A673 (cell line): Measurements from ENCODE around the gene GNPDA2. TPM values are rescaled to one million over a fixed set of nuclear protein-coding genes. Genes with fewer than 3 reads are reported as not detected.

Source experiments
- BruUV-seq: library from RNA; stranded (reverse); fragments of 400-500 nt; replicated peaks from 2 replicates; lab custom pipeline; 2021; lab: Mats Ljungman, UMichigan
- CTCF ChIA-PET: fragments of 300-600 bp; sonication (Branson Sonifier 250); formaldehyde crosslinking; loops from one replicate; lab custom pipeline; 2022; ENCODE audit warnings: antibody characterized with exemption; lab: Charles Lee
- POLR2A ChIA-PET: fragments of 300-600 bp; sonication (Branson Sonifier 250); formaldehyde crosslinking; loops from one replicate; lab custom pipeline; 2022; ENCODE audit warnings: antibody characterized with exemption; ENCODE audit not compliant: low non-redundant PET; lab: Charles Lee
- DNase-seq: peaks from one replicate; pipeline ENCODE4 v3.0.0-alpha.2; 2015; ENCODE audit warnings: low spot score
- H3K27ac ChIP-seq: fragments of 200-600 bp; sonication (generic); 2 replicates; pipeline ENCODE4 v1.5.1; 2016; ENCODE audit warnings: mixed run types, low read depth, mild to moderate bottlenecking, mixed read lengths, antibody characterized with exemption, low read length; ENCODE audit not compliant: poor library complexity, severe bottlenecking
- H3K27me3 ChIP-seq: fragments of 200-600 bp; sonication (generic); replicated peaks from 2 replicates; pipeline ENCODE4 v1.6.1; 2017; ENCODE audit warnings: mixed run types, low read depth, mild to moderate bottlenecking, mixed read lengths, antibody characterized with exemption, low read length; ENCODE audit not compliant: insufficient read depth, poor library complexity
- H3K36me3 ChIP-seq: fragments of 200-600 bp; sonication (generic); 2 replicates; pipeline ENCODE4 v1.6.1; 2016; ENCODE audit warnings: mixed run types, mild to moderate bottlenecking, mixed read lengths, antibody characterized with exemption, low read length; ENCODE audit not compliant: insufficient read depth, poor library complexity, severe bottlenecking
- H3K4me1 ChIP-seq: fragments of 200-600 bp; sonication (generic); 2 replicates; pipeline ENCODE4 v1.6.1; 2017; ENCODE audit warnings: mixed run types, mild to moderate bottlenecking, mixed read lengths, antibody characterized with exemption, low read length; ENCODE audit not compliant: insufficient read depth, poor library complexity, severe bottlenecking
- H3K4me3 ChIP-seq: fragments of 200-600 bp; sonication (generic); 2 replicates; pipeline ENCODE4 v1.5.1; 2016; ENCODE audit warnings: low read depth, mixed run types, mild to moderate bottlenecking, mixed read lengths, low read length; ENCODE audit not compliant: poor library complexity, severe bottlenecking
- H3K9me3 ChIP-seq: fragments of 200-600 bp; sonication (generic); 2 replicates; pipeline ENCODE4 v1.6.1; 2016; ENCODE audit warnings: mixed run types, low read depth, mild to moderate bottlenecking, mixed read lengths, antibody characterized with exemption, low read length; ENCODE audit not compliant: poor library complexity, severe bottlenecking
- EZH2 ChIP-seq: fragments of 200-600 bp; sonication (generic); IDR thresholded peaks from 2 replicates; pipeline ENCODE4 v1.6.1; 2017; ENCODE audit warnings: borderline replicate concordance, low read depth, mild to moderate bottlenecking, mixed read lengths, antibody characterized with exemption, low read length; ENCODE audit not compliant: poor library complexity, severe bottlenecking
- intact Hi-C: fragments of 100-400 bp; cut with micrococcal nuclease; formaldehyde crosslinking; loops from one replicate; pipeline ENCODE4 v1.10.0; 2022; ENCODE audit not compliant: unreplicated experiment
- total RNA-seq: library from RNA; stranded (reverse); gene quantifications from 2 replicates; pipeline ENCODE4 v1.2.3, GENCODE V29; 2021
- TF ChIP-seq, protein P1 (sequence below): fragments of 300-800, 200-600 bp; sonication (generic); conservative IDR thresholded peaks from 2 replicates; pipeline ENCODE4 v1.5.1; 2017; ENCODE audit warnings: low read depth, mild to moderate bottlenecking, antibody characterized with exemption, low read length, moderate library complexity, mixed read lengths

The GNPDA2 gene
- total RNA-seq, 1 experiment from 2014 or later: 27.8 TPM

DNA sequence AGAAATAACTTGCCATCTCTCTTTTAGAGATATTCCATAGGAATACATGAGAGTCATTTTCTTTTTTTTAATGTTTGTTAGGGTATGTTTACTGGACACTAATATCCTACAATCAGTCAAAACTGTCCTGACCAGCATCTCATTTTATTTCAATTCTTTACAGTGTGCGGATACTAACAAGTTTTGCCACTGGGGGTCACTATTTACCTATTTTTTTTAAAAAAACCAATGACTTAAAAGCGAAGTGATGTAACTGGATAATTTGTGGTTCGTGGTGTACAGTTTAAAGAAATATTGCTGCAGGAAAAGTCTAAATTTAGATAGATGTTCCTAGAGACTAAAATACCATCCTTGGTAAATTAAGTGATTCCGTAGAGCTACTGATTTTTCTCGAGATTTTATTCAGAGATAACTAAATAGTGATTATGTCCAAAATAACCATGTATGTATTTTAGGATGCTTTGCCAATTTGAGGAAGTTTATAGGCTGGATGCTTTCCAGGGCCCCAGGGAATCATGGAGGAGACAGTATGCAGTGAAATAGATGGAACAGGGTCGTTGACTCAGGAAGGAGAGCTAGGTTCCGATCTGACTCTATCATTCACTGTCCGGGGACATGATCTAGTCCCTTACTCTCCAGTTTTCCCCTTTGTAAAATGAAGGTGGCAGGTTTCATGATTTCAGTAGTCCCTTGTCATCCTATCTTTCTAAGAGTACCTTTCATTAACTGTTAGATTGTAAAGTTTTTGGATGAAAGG is 34.0 kb upstream of the GNPDA2 start:
- TF ChIP-seq, protein P1, sequence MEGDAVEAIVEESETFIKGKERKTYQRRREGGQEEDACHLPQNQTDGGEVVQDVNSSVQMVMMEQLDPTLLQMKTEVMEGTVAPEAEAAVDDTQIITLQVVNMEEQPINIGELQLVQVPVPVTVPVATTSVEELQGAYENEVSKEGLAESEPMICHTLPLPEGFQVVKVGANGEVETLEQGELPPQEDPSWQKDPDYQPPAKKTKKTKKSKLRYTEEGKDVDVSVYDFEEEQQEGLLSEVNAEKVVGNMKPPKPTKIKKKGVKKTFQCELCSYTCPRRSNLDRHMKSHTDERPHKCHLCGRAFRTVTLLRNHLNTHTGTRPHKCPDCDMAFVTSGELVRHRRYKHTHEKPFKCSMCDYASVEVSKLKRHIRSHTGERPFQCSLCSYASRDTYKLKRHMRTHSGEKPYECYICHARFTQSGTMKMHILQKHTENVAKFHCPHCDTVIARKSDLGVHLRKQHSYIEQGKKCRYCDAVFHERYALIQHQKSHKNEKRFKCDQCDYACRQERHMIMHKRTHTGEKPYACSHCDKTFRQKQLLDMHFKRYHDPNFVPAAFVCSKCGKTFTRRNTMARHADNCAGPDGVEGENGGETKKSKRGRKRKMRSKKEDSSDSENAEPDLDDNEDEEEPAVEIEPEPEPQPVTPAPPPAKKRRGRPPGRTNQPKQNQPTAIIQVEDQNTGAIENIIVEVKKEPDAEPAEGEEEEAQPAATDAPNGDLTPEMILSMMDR: peak; percentile 65
- TF ChIP-seq EZH2: no peak
- no TSS peak for BruUV-seq
- ChIA-PET POLR2A (interaction anchor here (0.5 kb wide), 1 partner anchor 674 kb away, joined by 4 read pairs; no protein-coding TSS in a partner anchor), CTCF (no interaction called here)
- H3K9me3 ChIP-seq: no peaks in the 10 kb centered on the region
- no peaks in the 10 kb centered on the region for H3K4me1 ChIP-seq
- H3K36me3 ChIP-seq: no peaks in the 10 kb centered on the region
- intact Hi-C loops: loop anchor here (2.0 to 10.0 kb wide), 4 partner anchors 164 to 1884 kb away; no protein-coding TSS in a partner anchor
- DNase-seq: peak; percentile 70
- no peak overlapping the region for H3K4me3 ChIP-seq
- H3K27ac ChIP-seq: no peak overlapping the region
- H3K27me3 ChIP-seq: no peaks in the 10 kb centered on the region

DNA sequence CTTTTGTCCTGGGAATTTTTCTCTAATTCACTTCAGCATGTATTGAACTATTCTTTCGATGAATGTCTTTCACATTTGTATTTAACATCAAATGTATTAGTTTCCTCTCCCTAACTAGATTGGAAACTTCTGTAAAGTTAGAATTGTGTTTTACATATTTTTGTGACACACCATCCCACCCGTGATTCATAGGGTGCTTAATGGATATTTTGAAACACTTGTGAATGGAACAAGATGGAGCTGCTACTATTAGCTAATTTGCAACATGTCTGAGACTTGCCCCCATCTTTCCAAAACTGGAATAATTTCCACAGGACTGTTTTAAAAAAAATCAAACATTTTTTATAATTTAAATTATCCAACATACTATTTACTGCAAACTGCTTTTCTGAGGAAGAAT is 30.2 kb upstream of the GNPDA2 start:
- no peaks in the 10 kb centered on the region for H3K4me1 ChIP-seq
- BruUV-seq: no TSS peak
- no peaks in the 10 kb centered on the region for H3K27me3 ChIP-seq
- no peaks in the 10 kb centered on the region for H3K9me3 ChIP-seq
- no peak overlapping the region for H3K4me3 ChIP-seq
- ChIA-PET POLR2A (no interaction called here), CTCF (no interaction called here)
- no peak for TF ChIP-seq EZH2
- TF ChIP-seq, protein P1: no peak
- no peak for DNase-seq
- no peak overlapping the region for H3K27ac ChIP-seq
- intact Hi-C loops: no loop called here
- no peaks in the 10 kb centered on the region for H3K36me3 ChIP-seq

DNA sequence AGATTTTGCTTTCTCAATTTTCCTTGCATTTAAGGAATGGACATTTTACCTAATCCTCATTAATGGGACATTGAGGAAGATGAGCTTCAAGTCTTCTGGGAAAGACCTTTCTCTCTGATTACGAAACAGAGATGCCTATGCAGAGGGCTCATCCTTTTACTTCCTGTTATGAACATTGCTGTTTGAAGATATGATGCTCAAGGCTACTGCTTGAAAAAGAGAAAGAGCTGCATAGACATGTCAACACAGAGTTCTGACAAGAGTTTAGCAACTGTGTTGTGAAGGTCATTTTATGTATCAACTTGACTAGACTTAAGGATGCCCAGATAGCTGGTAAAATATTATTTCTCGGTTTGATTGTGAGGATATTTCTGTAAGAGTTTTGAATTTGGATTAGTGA is 13.8 kb upstream of the GNPDA2 start:
- no peak for DNase-seq
- TF ChIP-seq, protein P1: no peak
- no peak for TF ChIP-seq EZH2
- H3K27ac ChIP-seq: no peak overlapping the region
- BruUV-seq: no TSS peak
- H3K4me3 ChIP-seq: no peak overlapping the region
- POLR2A ChIA-PET: no interaction called here
- no peaks in the 10 kb centered on the region for H3K4me1 ChIP-seq
- H3K27me3 ChIP-seq: peaks cover 12% of the 10 kb centered on the region
- H3K36me3 ChIP-seq: no peaks in the 10 kb centered on the region
- intact Hi-C loops: no loop called here
- CTCF ChIA-PET: no interaction called here
- no peaks in the 10 kb centered on the region for H3K9me3 ChIP-seq
